ENCODE data around the gene F10.

- TF ChIP-seq CTCF (conservative IDR thresholded peaks at IDR 0.05; ENCODE audit: low read depth in 2 of 2) (no peak), POLR2AphosphoS5 (IDR thresholded peaks at IDR 0.05; ENCODE audit: low read depth) (no peak), EZH2phosphoT487 (IDR thresholded peaks at IDR 0.05; ENCODE audit: unreplicated experiment) (no peak), EZH2 (IDR thresholded peaks at IDR 0.05; ENCODE audit: low read depth, unreplicated experiment) (no peak), NANOG (IDR thresholded peaks at IDR 0.05; ENCODE audit: borderline replicate concordance) (no peak), ZNF331 (CRISPR knock-in tag; IDR thresholded peaks at IDR 0.05; ENCODE audit: low read depth) (no peak), REST (IDR thresholded peaks at IDR 0.05; ENCODE audit: unreplicated experiment) (no peak), STAT1 (IDR thresholded peaks at IDR 0.05; ENCODE audit: unreplicated experiment) (no peak), ZNF114 (CRISPR knock-in tag; IDR thresholded peaks at IDR 0.05) (no peak), CREB1 (CRISPR knock-in tag; IDR thresholded peaks at IDR 0.05; ENCODE audit: low read depth) (no peak), ETS1 (IDR thresholded peaks at IDR 0.05) (no peak)
These were observed 22.9 kb downstream of the F10 start for GRCh38 chr13:113145496-113145895.

All from GM23338 (cell line).